K562 (cell line): ENCODE measurements around the gene MDP1. TPM values are rescaled to one million over a fixed set of nuclear protein-coding genes. Genes with fewer than 3 reads are reported as not detected.

Experiments used
- CHD4 ChIP-seq: fragments of 200-600 bp; sonication (generic); IDR thresholded peaks from 3 replicates; pipeline ENCODE4 v1.6.1; 2012; ENCODE audit warnings: low read depth, mild to moderate bottlenecking, mixed read lengths, low read length, inconsistent platforms; ENCODE audit not compliant: insufficient read depth, insufficient replicate concordance, poor library complexity, severe bottlenecking
- DACH1 ChIP-seq: fragments of 450-650 bp; IDR thresholded peaks from 2 replicates; pipeline ENCODE4 v1.6.1; 2018; ENCODE audit not compliant: partially characterized antibody
- ELF1 ChIP-seq: fragments of 200-800 bp; sonication (Bioruptor generic); IDR thresholded peaks from 2 replicates; pipeline ENCODE4 v1.6.1; 2016; ENCODE audit warnings: missing genetic modification characterization, missing compliant biosample characterization
- EP400 ChIP-seq: fragments of 450-650 bp; IDR thresholded peaks from 2 replicates; pipeline ENCODE4 v1.6.1; 2017; ENCODE audit warnings: antibody characterized with exemption, mild to moderate bottlenecking, moderate library complexity
- ETS1 ChIP-seq: conservative IDR thresholded peaks from 2 replicates; pipeline ENCODE4 v1.6.1; 2011; ENCODE audit warnings: low read depth, mild to moderate bottlenecking, low read length; ENCODE audit not compliant: control insufficient read depth
- FUS ChIP-seq: fragments of 200-400 bp; formaldehyde crosslinking; optimal IDR thresholded peaks from 2 replicates; pipeline ENCODE3; 2017; ENCODE audit warnings: low read depth, low read length
- GTF3C2 ChIP-seq: IDR thresholded peaks from 3 replicates; pipeline ENCODE4 v1.6.1; 2011; ENCODE audit warnings: borderline replicate concordance, mild to moderate bottlenecking, moderate library complexity; ENCODE audit not compliant: insufficient read length; ENCODE audit errors: extremely low read depth
- IRF9 ChIP-seq: fragments of 450-650 bp; IDR thresholded peaks from 2 replicates; pipeline ENCODE4 v1.6.1; 2016; ENCODE audit warnings: missing biosample characterization, missing genetic modification characterization
- LARP7 ChIP-seq: fragments of 450-650 bp; IDR thresholded peaks from 2 replicates; pipeline ENCODE4 v1.6.1; 2016
- LEF1 ChIP-seq: fragments of 450-650 bp; IDR thresholded peaks from 2 replicates; pipeline ENCODE4 v1.6.1; 2016; ENCODE audit warnings: mild to moderate bottlenecking
- MYC ChIP-seq, 2 experiments: fragments of 250-450 bp in 1 of 2; sonication (Bioruptor Pico) in 1 of 2; IDR thresholded peaks; 2 replicates each; pipeline versions ENCODE4 v1.5.1 to v1.6.1; 2012 to 2021; ENCODE audit warnings: low read depth in 2 of 2, borderline replicate concordance in 1 of 2, improper control_type of control experiment in 1 of 2, low read length in 1 of 2, mild to moderate bottlenecking in 1 of 2, moderate library complexity in 1 of 2
- NCOA6 ChIP-seq: fragments of 450-650 bp; IDR thresholded peaks from 2 replicates; pipeline ENCODE4 v1.6.1; 2017; ENCODE audit warnings: mild to moderate bottlenecking
- PML ChIP-seq: IDR thresholded peaks from 2 replicates; pipeline ENCODE4 v1.6.1; 2012; ENCODE audit warnings: low read length, inconsistent platforms
- RB1 ChIP-seq: fragments of 450-650 bp; IDR thresholded peaks from 2 replicates; pipeline ENCODE4 v1.6.1; 2017; ENCODE audit warnings: low read depth, mild to moderate bottlenecking
- SIN3A ChIP-seq, 2 experiments: fragments of 150-350 bp in 1 of 2; IDR thresholded peaks; 2 replicates each; pipeline ENCODE4 v1.6.1; 2011 to 2016; ENCODE audit warnings: borderline replicate concordance in 2 of 2, low read depth in 2 of 2, low read length in 2 of 2, mild to moderate bottlenecking in 2 of 2, moderate library complexity in 2 of 2; ENCODE audit not compliant: control insufficient read depth in 1 of 2
- SLC30A9 ChIP-seq: fragments of 250-450 bp; sonication (Bioruptor Pico); IDR thresholded peaks from 2 replicates; pipeline ENCODE4 v1.8.0; 2022; ENCODE audit warnings: mild to moderate bottlenecking, moderate library complexity
- SOX6 ChIP-seq: fragments of 450-650 bp; IDR thresholded peaks from 2 replicates; pipeline ENCODE4 v1.6.1; 2014; ENCODE audit warnings: mild to moderate bottlenecking
- TBL1XR1 ChIP-seq, 2 experiments: IDR thresholded peaks; 2 replicates each; pipeline ENCODE4 v1.6.1; 2012; ENCODE audit warnings: improper control_type of control experiment in 2 of 2, low read length in 2 of 2, mild to moderate bottlenecking in 1 of 2
- THRAP3 ChIP-seq: fragments of 450-650 bp; IDR thresholded peaks from 2 replicates; pipeline ENCODE4 v1.6.1; 2016; ENCODE audit warnings: mild to moderate bottlenecking, inconsistent platforms, borderline replicate concordance
- USF2 ChIP-seq: sonication (generic); formaldehyde crosslinking; IDR thresholded peaks from 2 replicates; pipeline ENCODE4 v1.5.0; 2020; ENCODE audit warnings: missing genetic modification reagents
- ZNF146 ChIP-seq: IDR thresholded peaks from one replicate; pipeline ENCODE4 v1.6.1; 2018; ENCODE audit warnings: missing compliant biosample characterization; ENCODE audit not compliant: unreplicated experiment
- ZNF507 ChIP-seq: conservative IDR thresholded peaks from 2 replicates; pipeline ENCODE4 v1.6.1; 2017; ENCODE audit warnings: missing genetic modification characterization, missing compliant biosample characterization
- ZNF77 ChIP-seq: fragments of 250-450 bp; sonication (Bioruptor Pico); IDR thresholded peaks from 2 replicates; pipeline ENCODE4 v1.5.0; 2020
- polyA plus RNA-seq, 8 experiments: library from polyadenylated mRNA; depleted of rRNA in 4 of 8; stranded (reverse) in 5 of 8; unstranded in 3 of 8; fragments of >200 nt; fragmentation: Nextera tagmentation in 2 of 8; fragmentation: Illumina TruSeq in 1 of 8; extraction: Ambion mirVana in 2 of 8; extraction: Trizol in 1 of 8; gene quantifications; 2 replicates each; pipeline versions ENCODE4 v1.2.1 to v1.2.3, GENCODE V29; 2011 to 2014; ENCODE audit warnings: inconsistent platforms in 1 of 8, missing spikeins in 1 of 8
- total RNA-seq, 7 experiments: library from RNA; depleted of rRNA in 6 of 7; stranded (reverse); fragments of >200 nt in 6 of 7; fragmentation: Illumina TruSeq in 2 of 7; extraction: Trizol in 2 of 7; gene quantifications; 2 replicates each; pipeline versions ENCODE4 v1.2.1 to v1.2.3, GENCODE V29; 2011 to 2021; ENCODE audit warnings: low replicate concordance in 1 of 7

Gene MDP1
- total and polyA plus RNA-seq, 9 of the 15 experiments (the other 6 are each of a cell fraction or from before 2014, with no cell fraction given), result 2.7 to 29.6 (median 11.0) TPM

GRCh38 chr14:24255931-24256711 is 40.3 kb upstream of the MDP1 start (continued):
- TF ChIP-seq USF2, result no peak
- no peak for TF ChIP-seq IRF9 (tag)
- no peak for TF ChIP-seq MYC (IDR thresholded peaks at IDR 0.05; ENCODE audit: low read depth, low read length)
- TF ChIP-seq MYC (CRISPR knock-in tag; IDR thresholded peaks at IDR 0.05; ENCODE audit: borderline replicate concordance, low read depth), result no peak
- no peak for TF ChIP-seq NCOA6
- no peak for TF ChIP-seq RB1
- TF ChIP-seq FUS, result no peak
- no peak for TF ChIP-seq ZNF146 (CRISPR knock-in tag)
- peak; percentile 63; the same call in 1 of the 2 replicates for TF ChIP-seq SOX6
- no peak for TF ChIP-seq SIN3A (IDR thresholded peaks at IDR 0.05; ENCODE audit: borderline replicate concordance in 2 of 2, control insufficient read depth in 1 of 2, low read depth in 2 of 2, low read length in 2 of 2)
- no peak for TF ChIP-seq ZNF77
- peak; percentile 89 for TF ChIP-seq ETS1
- no peak for TF ChIP-seq THRAP3
- TF ChIP-seq LEF1, result peak; percentile 73; the same call in 1 of the 2 replicates
- TF ChIP-seq ZNF507, result no peak
- TF ChIP-seq LARP7, result no peak
- no peak for TF ChIP-seq ELF1 (tag)
- no peak; the same call in 1 of the 2 replicates for TF ChIP-seq EP400
- no peak for TF ChIP-seq SLC30A9 (CRISPR knock-in tag)
- no peak for TF ChIP-seq GTF3C2
- TF ChIP-seq CHD4, result no peak
- TF ChIP-seq TBL1XR1 (IDR thresholded peaks at IDR 0.05; ENCODE audit: low read length in 2 of 2), result peak in 1 of 2 experiments; percentile 60; a peak in 1 of 4 replicates
- TF ChIP-seq DACH1, result no peak
- peak; percentile 85 for TF ChIP-seq PML
